Activated T-cell treated with anti-CD3 and anti-CD28 coated beads, Interleukin-2, amount 50 U/mL, for 4 hours (primary cell): ENCODE data around the gene TTC34. TPM values are rescaled to one million over a fixed set of nuclear protein-coding genes. Genes with fewer than 3 reads are reported as not detected.

Source experiments
- ATAC-seq, 2 donors: fragments of 200-7000 bp; cut with Tn5 transposase; one replicate each; pipeline ENCODE4 v1.10.0; 2021
- DNase-seq: peaks from one replicate; pipeline ENCODE4 v3.0.0-alpha.2; 2020
- H3K27me3 Mint-ChIP-seq: one replicate; pipeline ENCODE4 v1.8.0; 2021; ENCODE audit warnings: low read depth, mixed read lengths
- H3K36me3 Mint-ChIP-seq: one replicate; pipeline ENCODE4 v1.8.0; 2022; ENCODE audit warnings: mixed read lengths; ENCODE audit not compliant: insufficient read depth
- H3K4me1 Mint-ChIP-seq: one replicate; pipeline ENCODE4 v1.8.0; 2021; ENCODE audit warnings: low read depth, mixed read lengths
- H3K4me3 Mint-ChIP-seq: one replicate; pipeline ENCODE4 v1.8.0; 2021; ENCODE audit warnings: mild to moderate bottlenecking, moderate library complexity, mixed read lengths
- H3K9me3 Mint-ChIP-seq: one replicate; pipeline ENCODE4 v1.8.0; 2021; ENCODE audit warnings: mixed read lengths
- total RNA-seq, 3 donors: library from RNA; stranded (reverse); gene quantifications; one replicate each; pipeline ENCODE4 v1.2.1, GENCODE V29; 2021

Gene TTC34
- total RNA-seq, 3 donors from 2014 or later, result 0.56 to 0.82 (median 0.60) TPM

GRCh38 chr1:2606881-2607621, 194.4 kb downstream of the TTC34 start:
- H3K4me3 Mint-ChIP-seq, result no peak overlapping the region
- ATAC-seq (no peak), DNase-seq (no peak)
- H3K27me3 Mint-ChIP-seq, result peaks cover 3% of the 10 kb centered on the region
- no peaks in the 10 kb centered on the region for H3K36me3 Mint-ChIP-seq
- H3K4me1 Mint-ChIP-seq, result no peaks in the 10 kb centered on the region
- H3K9me3 Mint-ChIP-seq, result no peaks in the 10 kb centered on the region

GRCh38 chr1:2606396-2606880, 195.1 kb downstream of the TTC34 start:
- Mint-ChIP-seq H3K9me3 (no peaks in the 10 kb centered on the region), H3K27me3 (peaks cover 3% of the 10 kb centered on the region), H3K4me1 (no peaks in the 10 kb centered on the region), H3K4me3 (no peak overlapping the region), H3K36me3 (no peaks in the 10 kb centered on the region)
- peak; percentile 3 for DNase-seq
- ATAC-seq, result no peak

- DNase-seq (no peak), ATAC-seq (no peak)
- H3K4me3 Mint-ChIP-seq, result no peak overlapping the region
- H3K27me3 Mint-ChIP-seq, result peaks cover 3% of the 10 kb centered on the region
- no peaks in the 10 kb centered on the region for H3K9me3 Mint-ChIP-seq
- no peaks in the 10 kb centered on the region for H3K36me3 Mint-ChIP-seq
- H3K4me1 Mint-ChIP-seq, result no peaks in the 10 kb centered on the region
Measured at GRCh38 chr1:2605509-2606395, 195.7 kb downstream of the TTC34 start.

- Mint-ChIP-seq H3K4me1 (no peaks in the 10 kb centered on the region), H3K36me3 (no peaks in the 10 kb centered on the region), H3K4me3 (no peak overlapping the region), H3K9me3 (no peaks in the 10 kb centered on the region), H3K27me3 (peaks cover 3% of the 10 kb centered on the region)
- ATAC-seq, result no peak
- no peak for DNase-seq
Measured at GRCh38 chr1:2604844-2605508, 196.5 kb downstream of the TTC34 start.

GRCh38 chr1:2604156-2604843, 197.2 kb downstream of the TTC34 start:
- Mint-ChIP-seq H3K27me3 (peaks cover 3% of the 10 kb centered on the region), H3K4me1 (no peaks in the 10 kb centered on the region), H3K9me3 (no peaks in the 10 kb centered on the region), H3K4me3 (no peak overlapping the region), H3K36me3 (no peaks in the 10 kb centered on the region)
- ATAC-seq (no peak), DNase-seq (no peak)

GRCh38 chr1:2603521-2604155, 197.9 kb downstream of the TTC34 start:
- Mint-ChIP-seq H3K36me3 (no peaks in the 10 kb centered on the region), H3K4me3 (no peak overlapping the region), H3K27me3 (peaks cover 3% of the 10 kb centered on the region), H3K4me1 (no peaks in the 10 kb centered on the region), H3K9me3 (peaks cover 2% of the 10 kb centered on the region)
- ATAC-seq, result no peak
- no peak for DNase-seq

GRCh38 chr1:2602866-2603520, 198.5 kb downstream of the TTC34 start:
- H3K27me3 Mint-ChIP-seq, result peaks cover 3% of the 10 kb centered on the region
- no peak for DNase-seq
- H3K36me3 Mint-ChIP-seq, result no peaks in the 10 kb centered on the region
- no peaks in the 10 kb centered on the region for H3K4me1 Mint-ChIP-seq
- H3K4me3 Mint-ChIP-seq, result no peak overlapping the region
- ATAC-seq, result no peak
- H3K9me3 Mint-ChIP-seq, result peaks cover 4% of the 10 kb centered on the region

- ATAC-seq (no peak), DNase-seq (no peak)
- Mint-ChIP-seq H3K27me3 (peaks cover 6% of the 10 kb centered on the region), H3K36me3 (no peaks in the 10 kb centered on the region), H3K9me3 (peaks cover 4% of the 10 kb centered on the region), H3K4me1 (no peaks in the 10 kb centered on the region), H3K4me3 (no peak overlapping the region)
Measured at GRCh38 chr1:2602311-2602835, 199.1 kb downstream of the TTC34 start.

GRCh38 chr1:2601721-2602303, 199.7 kb downstream of the TTC34 start:
- no peaks in the 10 kb centered on the region for H3K36me3 Mint-ChIP-seq
- no peaks in the 10 kb centered on the region for H3K4me1 Mint-ChIP-seq
- DNase-seq, result no peak
- H3K27me3 Mint-ChIP-seq, result peaks cover 6% of the 10 kb centered on the region
- peaks cover 4% of the 10 kb centered on the region for H3K9me3 Mint-ChIP-seq
- H3K4me3 Mint-ChIP-seq, result no peak overlapping the region
- ATAC-seq, result no peak

- no peaks in the 10 kb centered on the region for H3K36me3 Mint-ChIP-seq
- H3K9me3 Mint-ChIP-seq, result peaks cover 4% of the 10 kb centered on the region
- H3K4me3 Mint-ChIP-seq, result no peak overlapping the region
- no peak for ATAC-seq
- no peak for DNase-seq
- H3K27me3 Mint-ChIP-seq, result peaks cover 6% of the 10 kb centered on the region
- no peaks in the 10 kb centered on the region for H3K4me1 Mint-ChIP-seq
Measured at GRCh38 chr1:2598329-2598931, 203.1 kb downstream of the TTC34 start.

- Mint-ChIP-seq H3K27me3 (peaks cover 6% of the 10 kb centered on the region), H3K9me3 (peaks cover 4% of the 10 kb centered on the region), H3K4me1 (peaks cover 2% of the 10 kb centered on the region), H3K36me3 (no peaks in the 10 kb centered on the region), H3K4me3 (no peak overlapping the region)
- peak; percentile 4 for DNase-seq
- no peak for ATAC-seq
Measured at GRCh38 chr1:2597441-2598328, 203.8 kb downstream of the TTC34 start.
